Hepatocyte (in vitro differentiated cells): ENCODE measurements around the gene LHX8. TPM values are rescaled to one million over a fixed set of nuclear protein-coding genes. Genes with fewer than 3 reads are reported as not detected.

ENCODE experiments used
- DNase-seq: peaks from one replicate; pipeline ENCODE4 v3.0.0-alpha.2; 2016; ENCODE audit warnings: low spot score
- H2AFZ ChIP-seq: fragments of 200-600 bp; sonication (generic); 2 replicates; pipeline ENCODE4 v1.6.0; 2016; ENCODE audit warnings: antibody characterized with exemption, mild to moderate bottlenecking
- H3K27ac ChIP-seq: fragments of 200-600 bp; sonication (generic); 2 replicates; pipeline ENCODE4 v1.5.1; 2016; ENCODE audit warnings: mild to moderate bottlenecking
- H3K27me3 ChIP-seq: fragments of 200-600 bp; sonication (generic); 2 replicates; pipeline ENCODE4 v1.6.1; 2016
- H3K36me3 ChIP-seq: fragments of 200-600 bp; sonication (generic); replicated peaks from 2 replicates; pipeline ENCODE4 v1.5.1; 2016; ENCODE audit warnings: low read depth; ENCODE audit not compliant: insufficient read depth
- H3K4me1 ChIP-seq: fragments of 200-600 bp; sonication (generic); 2 replicates; pipeline ENCODE4 v1.5.1; 2016; ENCODE audit warnings: mild to moderate bottlenecking, moderate library complexity; ENCODE audit not compliant: insufficient read depth
- H3K4me2 ChIP-seq: fragments of 200-600 bp; sonication (generic); 2 replicates; pipeline ENCODE4 v1.6.0; 2016
- H3K4me3 ChIP-seq: fragments of 200-600 bp; sonication (generic); 2 replicates; pipeline ENCODE4 v1.5.1; 2016; ENCODE audit warnings: mild to moderate bottlenecking
- H3K79me2 ChIP-seq: fragments of 200-600 bp; sonication (generic); 2 replicates; pipeline ENCODE4 v1.6.0; 2017; ENCODE audit warnings: mild to moderate bottlenecking
- H3K9me2 ChIP-seq: fragments of 200-600 bp; sonication (generic); replicated peaks from 2 replicates; pipeline ENCODE4 v1.6.0; 2017; ENCODE audit warnings: mild to moderate bottlenecking; ENCODE audit not compliant: insufficient read depth
- H3K9me3 ChIP-seq: fragments of 200-600 bp; sonication (generic); 2 replicates; pipeline ENCODE4 v1.5.1; 2016; ENCODE audit warnings: low read depth, mild to moderate bottlenecking
- H4K20me1 ChIP-seq: fragments of 200-600 bp; sonication (generic); 2 replicates; pipeline ENCODE4 v1.6.0; 2016; ENCODE audit warnings: mild to moderate bottlenecking; ENCODE audit not compliant: insufficient read depth, poor library complexity, severe bottlenecking
- EZH2 ChIP-seq: fragments of 200-600 bp; sonication (generic); IDR thresholded peaks from 2 replicates; pipeline ENCODE4 v1.6.1; 2016; ENCODE audit warnings: antibody characterized with exemption, mild to moderate bottlenecking, borderline replicate concordance
- EZH2phosphoT487 ChIP-seq: fragments of 200-600 bp; sonication (generic); IDR thresholded peaks from one replicate; pipeline ENCODE4 v1.6.1; 2018; ENCODE audit warnings: antibody characterized with exemption, mild to moderate bottlenecking, low read depth, moderate library complexity; ENCODE audit not compliant: unreplicated experiment, severe bottlenecking
- WGBS: methylation state at CpG from one replicate; pipeline ENCODE4 v1.1.6; 2016; ENCODE audit warnings: low lambda C conversion rate; ENCODE audit errors: missing lambda C conversion rate; 5-methylcytosine and 5-hydroxymethylcytosine counted together
- polyA plus RNA-seq: library from polyadenylated mRNA; unstranded; fragments of >200 nt; fragmentation: Nextera tagmentation; extraction: Ambion mirVana; gene quantifications from 2 replicates; pipeline ENCODE4 v1.2.1, GENCODE V29; 2016
- small RNA-seq: library from RNA; depleted of rRNA; stranded (forward); fragments of <200 nt; gene quantifications from one replicate; pipeline ENCODE3, GENCODE V24; 2014
- total RNA-seq: library from RNA; depleted of rRNA; stranded (reverse); fragments of >200 nt; gene quantifications from 2 replicates; pipeline ENCODE4 v1.2.3, GENCODE V29; 2014
- TF ChIP-seq, protein P1 (sequence below): fragments of 200-600 bp; sonication (generic); IDR thresholded peaks from 2 replicates; pipeline ENCODE4 v1.5.1; 2016; ENCODE audit warnings: antibody characterized with exemption, mild to moderate bottlenecking; ENCODE audit not compliant: poor library complexity

Gene LHX8
- total and polyA plus RNA-seq, 2 experiments from 2014 or later: 0.37 to 0.87 TPM

DNA sequence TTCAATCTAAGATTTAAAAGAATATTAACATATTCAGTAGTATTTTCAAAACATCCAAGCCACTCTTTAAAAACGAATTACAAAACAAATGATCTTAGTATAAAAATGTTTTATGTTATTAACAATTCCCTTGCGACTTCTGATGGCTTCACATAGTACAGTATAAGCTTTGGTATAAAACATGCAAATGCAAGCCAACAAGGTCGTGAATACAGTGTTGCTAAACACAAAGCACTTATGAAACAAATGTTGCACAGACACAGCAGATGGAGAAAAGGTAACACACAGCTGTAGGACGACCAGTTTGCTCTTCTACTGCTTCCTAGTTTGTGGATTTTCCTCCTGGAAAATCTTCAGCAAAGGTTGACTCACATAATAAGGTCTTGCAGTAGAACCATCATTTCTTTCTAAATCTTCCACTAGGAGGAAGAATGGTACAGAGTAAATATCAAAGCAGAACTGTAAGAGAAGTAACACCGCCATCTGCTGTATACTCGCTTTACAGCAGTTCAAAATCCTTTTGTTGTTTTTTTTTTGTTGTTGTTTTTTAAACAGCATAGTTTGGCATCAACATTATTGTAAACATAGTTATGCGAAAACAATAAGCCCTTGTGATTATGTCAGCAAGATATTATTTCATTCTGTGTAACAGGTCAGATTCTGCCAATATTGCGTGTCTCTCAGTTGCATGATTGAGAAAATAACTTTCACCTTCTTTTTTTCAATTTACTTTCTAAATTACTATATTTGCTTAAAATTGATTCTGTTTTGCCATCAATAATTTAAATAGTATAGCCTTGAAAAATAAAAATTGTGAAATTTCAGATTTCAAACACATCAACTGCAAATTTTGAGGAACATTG, 69.5 kb downstream of the LHX8 start:
- Histone ChIP-seq H3K9me3 (no peaks in the 10 kb centered on the region), H3K27ac (no peak overlapping the region), H3K4me2 (no peak overlapping the region), H3K4me1 (no peaks in the 10 kb centered on the region), H4K20me1 (no peaks in the 10 kb centered on the region), H3K9me2 (no peaks in the 10 kb centered on the region), H3K4me3 (no peak overlapping the region), H3K79me2 (no peaks in the 10 kb centered on the region), H3K27me3 (no peaks in the 10 kb centered on the region), H2AFZ (no peak overlapping the region), H3K36me3 (no peaks in the 10 kb centered on the region)
- TF ChIP-seq EZH2phosphoT487 (no peak), EZH2 (no peak)
- TF ChIP-seq, protein P1, sequence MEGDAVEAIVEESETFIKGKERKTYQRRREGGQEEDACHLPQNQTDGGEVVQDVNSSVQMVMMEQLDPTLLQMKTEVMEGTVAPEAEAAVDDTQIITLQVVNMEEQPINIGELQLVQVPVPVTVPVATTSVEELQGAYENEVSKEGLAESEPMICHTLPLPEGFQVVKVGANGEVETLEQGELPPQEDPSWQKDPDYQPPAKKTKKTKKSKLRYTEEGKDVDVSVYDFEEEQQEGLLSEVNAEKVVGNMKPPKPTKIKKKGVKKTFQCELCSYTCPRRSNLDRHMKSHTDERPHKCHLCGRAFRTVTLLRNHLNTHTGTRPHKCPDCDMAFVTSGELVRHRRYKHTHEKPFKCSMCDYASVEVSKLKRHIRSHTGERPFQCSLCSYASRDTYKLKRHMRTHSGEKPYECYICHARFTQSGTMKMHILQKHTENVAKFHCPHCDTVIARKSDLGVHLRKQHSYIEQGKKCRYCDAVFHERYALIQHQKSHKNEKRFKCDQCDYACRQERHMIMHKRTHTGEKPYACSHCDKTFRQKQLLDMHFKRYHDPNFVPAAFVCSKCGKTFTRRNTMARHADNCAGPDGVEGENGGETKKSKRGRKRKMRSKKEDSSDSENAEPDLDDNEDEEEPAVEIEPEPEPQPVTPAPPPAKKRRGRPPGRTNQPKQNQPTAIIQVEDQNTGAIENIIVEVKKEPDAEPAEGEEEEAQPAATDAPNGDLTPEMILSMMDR: peak; percentile 84
- peak; percentile 62 for DNase-seq
- 39% methylated on average over 8 of the region's 8 CpGs for WGBS

DNA sequence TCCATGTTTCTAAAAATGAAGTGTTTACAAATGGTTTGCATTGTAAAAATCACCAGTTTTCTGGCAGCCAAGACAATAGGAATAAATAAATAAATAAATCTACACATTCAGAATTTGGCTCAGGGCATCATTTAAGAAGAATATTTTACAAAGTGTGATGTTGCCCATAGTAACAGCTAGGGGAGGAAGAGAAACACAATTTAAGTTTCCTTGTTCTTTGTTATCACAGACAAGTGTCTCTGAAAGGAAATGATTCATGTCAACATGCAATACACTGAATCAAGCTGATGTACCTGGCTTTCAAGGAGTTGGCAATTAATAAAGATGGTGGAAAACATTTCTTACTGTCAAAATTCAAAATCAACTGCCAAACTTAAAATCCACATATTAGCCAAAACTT, 74.7 kb downstream of the LHX8 start:
- Histone ChIP-seq H3K79me2 (no peaks in the 10 kb centered on the region), H3K27me3 (no peaks in the 10 kb centered on the region), H4K20me1 (no peaks in the 10 kb centered on the region), H2AFZ (no peak overlapping the region), H3K9me2 (no peaks in the 10 kb centered on the region), H3K27ac (no peak overlapping the region), H3K4me1 (no peaks in the 10 kb centered on the region), H3K4me2 (no peak overlapping the region), H3K9me3 (no peaks in the 10 kb centered on the region), H3K4me3 (no peak overlapping the region), H3K36me3 (no peaks in the 10 kb centered on the region)
- no peak for TF ChIP-seq EZH2phosphoT487
- TF ChIP-seq, protein P1: no peak
- TF ChIP-seq EZH2: no peak
- DNase-seq: no peak

Small RNA genes within 50 kb of the gene (small RNA-seq; reads per million reads assigned to genes)
- gene RNU6-622P: not detected
